ENCODE data around the gene CDYL2. TPM values are rescaled to one million over a fixed set of nuclear protein-coding genes. Genes with fewer than 3 reads are reported as not detected.
"Not testable (repeated sequence)": the region's sequence is repeated elsewhere in the genome, so short reads cannot be mapped to it uniquely, and the experiment has no call there.

Gene CDYL2
- total and polyA plus RNA-seq, 4 donors: 1.3 to 12.6 (median 3.7) TPM

GRCh38 chr16:80788027-80788426 is 16.4 kb downstream of the CDYL2 start:
- no peak overlapping the region for H3K4me3 ChIP-seq
- H3K9ac ChIP-seq (ENCODE audit: insufficient read depth in 1 of 2, low read length in 2 of 2): no peak overlapping the region
- 53 to 63% methylated on average over 2 of the region's 2 CpGs for WGBS, 2 donors
- no peaks in the 10 kb centered on the region for H3K4me1 ChIP-seq (ENCODE audit: control insufficient read depth in 5 of 5, insufficient read depth in 5 of 5, low read length in 5 of 5)
- ATAC-seq (ENCODE audit: insufficient read depth, low FRiP score) (no peak), DNase-seq (no peak)
- no peak overlapping the region for H3K27ac ChIP-seq (ENCODE audit: low read depth in 1 of 2, low read length in 1 of 2)
- no peak for TF ChIP-seq CTCF (IDR thresholded peaks at IDR 0.05; ENCODE audit: control extremely low read depth, extremely low read depth)
- H3K27me3 ChIP-seq (ENCODE audit: control insufficient read depth in 3 of 3, insufficient read depth in 3 of 3, low read length in 2 of 3): no peaks in the 10 kb centered on the region
- H3K36me3 ChIP-seq (ENCODE audit: control insufficient read depth in 4 of 4, insufficient read depth in 4 of 4, low read length in 4 of 4): no peaks in the 10 kb centered on the region
- H3K9me3 ChIP-seq (ENCODE audit: control insufficient read depth in 4 of 4, insufficient read depth in 3 of 4, low read length in 3 of 4): peaks cover 0 to 16% (median 8%) of the 10 kb centered on the region in 4 donors

GRCh38 chr16:80786561-80786960 is 17.8 kb downstream of the CDYL2 start:
- not testable (repeated sequence) for DNase-seq; H3K4me1 ChIP-seq (ENCODE audit: control insufficient read depth in 5 of 5, insufficient read depth in 5 of 5, low read length in 5 of 5); ATAC-seq (ENCODE audit: insufficient read depth, low FRiP score); H3K4me3 ChIP-seq; H3K36me3 ChIP-seq (ENCODE audit: control insufficient read depth in 4 of 4, insufficient read depth in 4 of 4, low read length in 4 of 4); H3K9ac ChIP-seq (ENCODE audit: insufficient read depth in 1 of 2, low read length in 2 of 2); H3K27me3 ChIP-seq (ENCODE audit: control insufficient read depth in 3 of 3, insufficient read depth in 3 of 3, low read length in 2 of 3); H3K27ac ChIP-seq (ENCODE audit: low read depth in 1 of 2, low read length in 1 of 2)
- 99 to 100% methylated on average over 3 of the region's 3 CpGs for WGBS, 2 donors
- peaks cover 0 to 24% (median 4%) of the 10 kb centered on the region in 4 donors for H3K9me3 ChIP-seq (ENCODE audit: control insufficient read depth in 4 of 4, insufficient read depth in 3 of 4, low read length in 3 of 4)

GRCh38 chr16:80784951-80785350 is 19.4 kb downstream of the CDYL2 start:
- Histone ChIP-seq H3K4me1 (ENCODE audit: control insufficient read depth in 5 of 5, insufficient read depth in 5 of 5, low read length in 5 of 5) (no peaks in the 10 kb centered on the region), H3K9me3 (ENCODE audit: control insufficient read depth in 4 of 4, insufficient read depth in 3 of 4, low read length in 3 of 4) (peaks cover 0 to 32% (median 4%) of the 10 kb centered on the region in 4 donors), H3K9ac (ENCODE audit: insufficient read depth in 1 of 2, low read length in 2 of 2) (no peak overlapping the region), H3K27ac (ENCODE audit: low read depth in 1 of 2, low read length in 1 of 2) (no peak overlapping the region), H3K27me3 (ENCODE audit: control insufficient read depth in 3 of 3, insufficient read depth in 3 of 3, low read length in 2 of 3) (no peaks in the 10 kb centered on the region), H3K4me3 (no peak overlapping the region), H3K36me3 (ENCODE audit: control insufficient read depth in 4 of 4, insufficient read depth in 4 of 4, low read length in 4 of 4) (no peaks in the 10 kb centered on the region)
- no peak for TF ChIP-seq CTCF (IDR thresholded peaks at IDR 0.05; ENCODE audit: control extremely low read depth, extremely low read depth)
- no peak for ATAC-seq (ENCODE audit: insufficient read depth, low FRiP score)
- DNase-seq: no peak
- WGBS, 2 donors: 92 to 99% methylated on average over 3 of the region's 3 CpGs

GRCh38 chr16:80778703-80779102 is 25.7 kb downstream of the CDYL2 start:
- WGBS, 2 donors: 75 to 82% methylated on average over 2 of the region's 2 CpGs
- H3K4me1 ChIP-seq (ENCODE audit: control insufficient read depth in 5 of 5, insufficient read depth in 5 of 5, low read length in 5 of 5): no peaks in the 10 kb centered on the region
- DNase-seq (no peak), ATAC-seq (ENCODE audit: insufficient read depth, low FRiP score) (no peak)
- TF ChIP-seq CTCF (IDR thresholded peaks at IDR 0.05; ENCODE audit: control extremely low read depth, extremely low read depth): no peak
- no peak overlapping the region for H3K9ac ChIP-seq (ENCODE audit: insufficient read depth in 1 of 2, low read length in 2 of 2)
- H3K4me3 ChIP-seq: no peak overlapping the region
- no peaks in the 10 kb centered on the region for H3K27me3 ChIP-seq (ENCODE audit: control insufficient read depth in 3 of 3, insufficient read depth in 3 of 3, low read length in 2 of 3)
- H3K36me3 ChIP-seq (ENCODE audit: control insufficient read depth in 4 of 4, insufficient read depth in 4 of 4, low read length in 4 of 4): no peaks in the 10 kb centered on the region
- H3K9me3 ChIP-seq (ENCODE audit: control insufficient read depth in 4 of 4, insufficient read depth in 3 of 4, low read length in 3 of 4): peaks cover 0 to 24% (median 1%) of the 10 kb centered on the region in 4 donors
- H3K27ac ChIP-seq (ENCODE audit: low read depth in 1 of 2, low read length in 1 of 2): no peak overlapping the region

All from lung (tissue), 12 donors.